Mesothelial cell of epicardium (in vitro differentiated cells): ENCODE measurements around the gene KRTAP12-2. TPM values are rescaled to one million over a fixed set of nuclear protein-coding genes. Genes with fewer than 3 reads are reported as not detected.

Experiments used
- DNase-seq, 2 experiments: peaks; one replicate each; pipeline ENCODE4 v3.0.0; 2021; ENCODE audit warnings: low spot score in 2 of 2; ENCODE audit not compliant: unreplicated experiment in 2 of 2
- H3K27ac Mint-ChIP-seq: 2 replicates; pipeline ENCODE4 v1.8.0; 2021; ENCODE audit warnings: mixed read lengths
- H3K27me3 Mint-ChIP-seq: 2 replicates; pipeline ENCODE4 v1.8.0; 2021; ENCODE audit warnings: low read depth, mixed read lengths
- H3K36me3 Mint-ChIP-seq: 2 replicates; pipeline ENCODE4 v1.8.0; 2021; ENCODE audit warnings: mixed read lengths
- H3K4me1 Mint-ChIP-seq: 2 replicates; pipeline ENCODE4 v1.8.0; 2021; ENCODE audit warnings: mixed read lengths
- H3K4me3 Mint-ChIP-seq: 2 replicates; pipeline ENCODE4 v1.8.0; 2021; ENCODE audit warnings: mild to moderate bottlenecking, moderate library complexity, mixed read lengths
- H3K9me3 Mint-ChIP-seq: 2 replicates; pipeline ENCODE4 v1.8.0; 2021; ENCODE audit warnings: mixed read lengths
- CTCF ChIP-seq: fragments of 200-600 bp; sonication (generic); IDR thresholded peaks from one replicate; pipeline ENCODE4 v1.5.0; 2021; ENCODE audit warnings: antibody characterized with exemption; ENCODE audit not compliant: unreplicated experiment
- total RNA-seq: library from RNA; stranded (reverse); gene quantifications from 3 replicates; pipeline ENCODE4 v1.2.1, GENCODE V29; 2021

Gene KRTAP12-2, protein sequence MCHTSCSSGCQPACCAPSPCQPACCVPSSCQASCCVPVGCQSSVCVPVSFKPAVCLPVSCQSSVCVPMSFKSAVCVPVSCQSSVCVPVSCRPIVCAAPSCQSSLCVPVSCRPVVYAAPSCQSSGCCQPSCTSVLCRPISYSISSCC
- not detected in 3 replicates for total RNA-seq

- H3K9me3 Mint-ChIP-seq = peaks cover 49% of the 10 kb centered on the region
- H3K4me3 Mint-ChIP-seq = no peak within 1 kb of the TSS
- peaks cover 4% of the 10 kb centered on the region for H3K4me1 Mint-ChIP-seq
- no peaks in the 10 kb centered on the region for H3K36me3 Mint-ChIP-seq
- peak in 1 of 2 experiments; percentile 13 for DNase-seq
- no peak within 1 kb of the TSS for H3K27ac Mint-ChIP-seq
- H3K27me3 Mint-ChIP-seq = peaks cover 4% of the 10 kb centered on the region
- TF ChIP-seq CTCF = no peak
Observed at GRCh38 chr21:44666401-44667320, at the start of gene KRTAP12-2. KRTAP12-2 (minus strand) TSS chr21:44666927; CDS start chr21:44666886, 41 bp downstream.

- TF ChIP-seq CTCF = no peak
- Mint-ChIP-seq H3K4me1 (peaks cover 30% of the 10 kb centered on the region), H3K4me3 (no peak overlapping the region), H3K9me3 (no peaks in the 10 kb centered on the region), H3K27me3 (peaks cover 75% of the 10 kb centered on the region), H3K27ac (no peak overlapping the region), H3K36me3 (no peaks in the 10 kb centered on the region)
- peak in 1 of 2 experiments; percentile 19 for DNase-seq
Observed at GRCh38 chr21:44714905-44715304, 48.2 kb upstream of the KRTAP12-2 start.

GRCh38 chr21:44713846-44714245 is 47.1 kb upstream of the KRTAP12-2 start:
- H3K4me1 Mint-ChIP-seq = peaks cover 38% of the 10 kb centered on the region
- peak; percentile 2 to 20 for DNase-seq

GRCh38 chr21:44713130-44713529 is 46.4 kb upstream of the KRTAP12-2 start:
- Mint-ChIP-seq H3K4me1 (peaks cover 31% of the 10 kb centered on the region), H3K36me3 (no peaks in the 10 kb centered on the region), H3K9me3 (no peaks in the 10 kb centered on the region), H3K27ac (no peak overlapping the region), H3K4me3 (no peak overlapping the region), H3K27me3 (peaks cover 79% of the 10 kb centered on the region)
- DNase-seq = peak; percentile 12 to 25
- TF ChIP-seq CTCF = no peak

More at GRCh38 chr21:44713846-44714245, 47.1 kb upstream of the KRTAP12-2 start:
- Mint-ChIP-seq H3K9me3 (no peaks in the 10 kb centered on the region), H3K36me3 (no peaks in the 10 kb centered on the region), H3K27ac (no peak overlapping the region), H3K27me3 (peaks cover 78% of the 10 kb centered on the region), H3K4me3 (no peak overlapping the region)
- TF ChIP-seq CTCF = no peak

DNA sequence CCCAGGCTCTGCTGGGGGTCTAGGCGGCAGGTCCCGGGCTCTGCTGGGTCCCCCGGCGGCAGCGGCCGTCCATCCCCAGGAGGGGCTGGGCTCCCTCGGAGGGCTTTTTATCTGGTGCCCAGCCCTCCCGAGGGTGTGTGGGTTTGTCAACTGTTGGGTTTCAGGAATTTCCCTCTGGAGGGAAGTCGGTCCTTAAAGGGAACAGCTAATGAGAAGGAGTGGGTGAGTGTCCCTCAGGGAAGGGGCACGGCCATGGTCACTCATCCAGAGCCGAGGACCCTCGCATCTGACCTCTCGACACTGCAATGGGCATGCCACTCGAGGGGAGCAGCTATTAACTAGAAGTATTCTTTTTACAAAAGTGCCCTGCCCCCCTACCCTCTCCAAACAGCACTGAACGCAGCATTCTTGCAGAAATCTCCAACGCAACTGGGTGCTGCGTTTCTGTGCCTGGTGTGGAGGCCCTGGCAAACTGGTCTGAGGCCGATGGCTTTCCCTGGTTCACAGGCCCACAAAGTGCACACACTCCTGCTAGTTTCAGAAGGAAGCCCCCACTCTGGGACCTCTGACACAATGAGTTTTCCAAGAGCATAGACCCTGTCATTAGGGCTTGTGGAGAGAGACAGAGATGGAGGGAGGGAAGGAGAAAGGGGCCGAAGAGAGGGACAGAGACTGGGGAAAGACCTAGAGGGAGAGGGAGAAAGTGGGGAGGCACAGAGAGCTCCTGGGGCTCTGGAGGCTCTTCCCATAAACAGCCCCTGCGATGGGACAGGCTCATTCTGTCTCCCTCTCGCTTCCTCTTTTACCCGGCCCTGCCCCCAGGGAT is 45.7 kb upstream of the KRTAP12-2 start:
- H3K4me3 Mint-ChIP-seq = no peak overlapping the region
- H3K4me1 Mint-ChIP-seq = peaks cover 27% of the 10 kb centered on the region
- H3K36me3 Mint-ChIP-seq = no peaks in the 10 kb centered on the region
- H3K27me3 Mint-ChIP-seq = peaks cover 86% of the 10 kb centered on the region
- no peaks in the 10 kb centered on the region for H3K9me3 Mint-ChIP-seq
- DNase-seq = peak; percentile 5 to 37
- TF ChIP-seq CTCF = no peak
- H3K27ac Mint-ChIP-seq = no peak overlapping the region
